ENCODE data around the gene CNNM2.

The CNNM2 gene

DNA sequence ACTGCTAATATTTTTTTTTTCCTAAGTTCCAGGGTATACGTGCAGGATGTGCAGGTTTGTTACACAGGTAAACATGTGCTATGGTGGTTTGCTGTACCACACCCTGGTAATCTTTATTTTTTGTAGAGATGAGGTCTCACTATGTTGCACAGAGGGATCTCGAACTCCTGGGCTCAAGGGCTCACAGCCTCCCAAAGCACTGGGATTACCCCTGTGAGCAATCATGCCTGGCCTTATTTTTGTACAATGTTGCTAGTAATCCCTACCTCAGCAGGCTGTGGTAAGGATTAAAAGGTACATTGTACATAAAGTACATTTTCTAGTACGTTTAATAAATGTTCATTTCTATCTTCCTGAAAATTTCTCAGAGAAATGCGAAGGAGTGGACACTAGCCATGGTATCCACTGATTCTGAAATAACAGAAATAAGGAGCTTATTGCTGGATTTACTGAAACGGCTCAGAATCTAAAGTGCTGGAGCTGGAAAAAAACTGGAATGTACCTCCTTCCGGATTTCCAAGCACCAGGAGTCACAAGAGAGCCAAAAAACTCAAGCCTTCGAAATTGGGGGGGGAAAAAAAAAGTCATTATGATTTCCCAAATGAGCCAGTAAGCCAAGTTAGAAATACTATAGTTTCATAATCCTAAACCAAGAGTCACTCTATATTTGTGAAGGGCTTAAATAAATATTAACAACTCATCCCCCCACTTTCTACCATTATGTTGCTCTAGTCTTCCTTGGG, 205.4 kb downstream of the CNNM2 start:
- TF ChIP-seq FOXP2 (optimal IDR thresholded peaks at IDR 0.05; ENCODE audit: borderline replicate concordance, extremely low read depth, extremely low read length, insufficient read depth) (no peak), POLR2AphosphoS5 (IDR thresholded peaks at IDR 0.05; ENCODE audit: low read depth, low read length) (no peak), REST (IDR thresholded peaks at IDR 0.05; ENCODE audit: insufficient read depth in 1 of 2, low read depth in 2 of 2, low read length in 2 of 2) (no peak), TAF1 (IDR thresholded peaks at IDR 0.05; ENCODE audit: borderline replicate concordance, insufficient read depth, low read length) (no peak), SIN3A (IDR thresholded peaks at IDR 0.05; ENCODE audit: borderline replicate concordance, insufficient read depth, low read length) (no peak)

DNA sequence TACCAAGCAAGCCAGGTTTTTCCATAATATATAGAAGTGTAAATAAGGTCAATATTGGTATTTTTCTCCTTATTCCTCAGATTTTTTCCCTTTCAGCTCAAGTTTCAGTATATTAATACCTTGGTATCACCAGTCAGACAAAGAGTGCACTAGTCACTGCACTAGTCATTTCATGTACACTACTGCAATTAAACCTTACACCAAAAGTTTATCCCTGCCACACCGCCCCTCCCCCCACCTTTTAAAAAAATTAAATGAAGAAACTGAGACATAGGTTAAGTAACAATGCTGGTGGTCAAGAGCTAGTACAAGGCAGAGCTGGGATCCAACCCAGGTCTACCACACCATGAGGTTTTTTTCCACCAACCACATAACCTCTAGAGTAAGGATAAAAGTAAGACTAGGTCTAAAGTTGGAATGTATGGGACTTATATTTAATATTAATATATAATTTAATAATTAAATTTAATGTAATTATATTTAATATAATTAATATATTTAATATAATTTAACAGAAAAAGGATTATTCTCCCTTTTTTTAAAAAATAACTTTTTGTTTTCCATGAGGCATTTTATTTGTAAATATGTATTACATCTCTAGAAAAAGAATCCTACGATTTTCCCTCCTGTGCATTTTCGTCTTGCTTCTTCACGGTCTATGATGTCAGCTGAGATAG, 206.5 kb downstream of the CNNM2 start:
- TF ChIP-seq TAF1 (IDR thresholded peaks at IDR 0.05; ENCODE audit: borderline replicate concordance, insufficient read depth, low read length) (no peak), REST (IDR thresholded peaks at IDR 0.05; ENCODE audit: insufficient read depth in 1 of 2, low read depth in 2 of 2, low read length in 2 of 2) (no peak), POLR2AphosphoS5 (IDR thresholded peaks at IDR 0.05; ENCODE audit: low read depth, low read length) (no peak), FOXP2 (optimal IDR thresholded peaks at IDR 0.05; ENCODE audit: borderline replicate concordance, extremely low read depth, extremely low read length, insufficient read depth) (no peak), SIN3A (IDR thresholded peaks at IDR 0.05; ENCODE audit: borderline replicate concordance, insufficient read depth, low read length) (no peak)

GRCh38 chr10:103125323-103126267, 207.5 kb downstream of the CNNM2 start:
- TF ChIP-seq SIN3A (IDR thresholded peaks at IDR 0.05; ENCODE audit: borderline replicate concordance, insufficient read depth, low read length) = no peak
- no peak for TF ChIP-seq FOXP2 (optimal IDR thresholded peaks at IDR 0.05; ENCODE audit: borderline replicate concordance, extremely low read depth, extremely low read length, insufficient read depth)
- no peak for TF ChIP-seq POLR2AphosphoS5 (IDR thresholded peaks at IDR 0.05; ENCODE audit: low read depth, low read length)
- no peak for TF ChIP-seq TAF1 (IDR thresholded peaks at IDR 0.05; ENCODE audit: borderline replicate concordance, insufficient read depth, low read length)
- TF ChIP-seq REST (IDR thresholded peaks at IDR 0.05; ENCODE audit: insufficient read depth in 1 of 2, low read depth in 2 of 2, low read length in 2 of 2) = no peak

DNA sequence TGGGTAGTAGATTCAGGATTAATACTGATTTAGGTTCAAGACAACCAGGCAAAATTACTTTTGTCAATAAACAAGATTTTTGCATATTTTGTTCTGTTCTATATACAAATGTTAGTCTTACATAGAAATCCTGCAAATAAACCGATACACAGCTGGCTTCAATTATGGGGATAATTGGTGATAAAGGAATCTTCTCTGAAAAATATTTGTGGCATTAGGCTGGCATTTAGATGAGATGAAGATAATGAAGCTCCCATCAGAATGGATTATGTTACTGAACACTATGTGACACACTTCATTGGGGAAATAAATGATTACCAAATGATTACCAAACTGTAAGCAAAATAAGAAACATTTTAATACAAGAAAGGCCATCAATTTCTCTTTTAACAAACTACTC, 209.1 kb downstream of the CNNM2 start:
- no peak for TF ChIP-seq POLR2AphosphoS5 (IDR thresholded peaks at IDR 0.05; ENCODE audit: low read depth, low read length)

GRCh38 chr10:103130910-103131309, 212.8 kb downstream of the CNNM2 start:
- no peak for TF ChIP-seq SIN3A (IDR thresholded peaks at IDR 0.05; ENCODE audit: borderline replicate concordance, insufficient read depth, low read length)
- no peak for TF ChIP-seq TAF1 (IDR thresholded peaks at IDR 0.05; ENCODE audit: borderline replicate concordance, insufficient read depth, low read length)
- no peak for TF ChIP-seq FOXP2 (optimal IDR thresholded peaks at IDR 0.05; ENCODE audit: borderline replicate concordance, extremely low read depth, extremely low read length, insufficient read depth)
- TF ChIP-seq POLR2AphosphoS5 (IDR thresholded peaks at IDR 0.05; ENCODE audit: low read depth, low read length) = no peak
- no peak for TF ChIP-seq REST (IDR thresholded peaks at IDR 0.05; ENCODE audit: insufficient read depth in 1 of 2, low read depth in 2 of 2, low read length in 2 of 2)

Data from PFSK-1 (cell line).